SHP77 (cell line): ENCODE results near the gene HOXC13.

Experiments used
- DNase-seq, 2 experiments: peaks; one replicate each; lab custom pipeline; 2025; lab: John Stamatoyannopoulos, UW

HOXC13 gene

GRCh38 chr12:53982648-53983567 lies 44.3 kb downstream of the HOXC13 start:
- no peak for DNase-seq

GRCh38 chr12:53983568-53983949 lies 44.9 kb downstream of the HOXC13 start:
- DNase-seq: no peak

GRCh38 chr12:53983950-53984572 lies 45.4 kb downstream of the HOXC13 start:
- no peak for DNase-seq

- peak; percentile 83 to 91 for DNase-seq
These were observed 46.5 kb downstream of the HOXC13 start, which contains the start of gene HOXC10 for GRCh38 chr12:53984901-53985691. Gene HOXC10 (plus strand): TSS chr12:53985146. CDS start chr12:53985260, 114 bp downstream.

- DNase-seq: no peak
These were observed 47.0 kb downstream of the HOXC13 start for GRCh38 chr12:53985692-53985993.

GRCh38 chr12:53985994-53986685 lies 47.5 kb downstream of the HOXC13 start:
- no peak for DNase-seq

GRCh38 chr12:53986686-53987483 lies 48.3 kb downstream of the HOXC13 start:
- no peak for DNase-seq

- DNase-seq: no peak
These were observed 49.2 kb downstream of the HOXC13 start for GRCh38 chr12:53987787-53988230.

GRCh38 chr12:53988541-53989226 lies 50.1 kb downstream of the HOXC13 start:
- no peak for DNase-seq

GRCh38 chr12:53989227-53990113 lies 50.8 kb downstream of the HOXC13 start:
- peak in 1 of 2 experiments; percentile 48 for DNase-seq

- DNase-seq: no peak
These were observed 51.9 kb downstream of the HOXC13 start for GRCh38 chr12:53990311-53991076.

- no peak for DNase-seq
These were observed 52.4 kb downstream of the HOXC13 start for GRCh38 chr12:53991077-53991460.

GRCh38 chr12:53992377-53992889 lies 53.8 kb downstream of the HOXC13 start:
- no peak for DNase-seq

GRCh38 chr12:53993162-53994008 lies 54.8 kb downstream of the HOXC13 start:
- DNase-seq: no peak

- DNase-seq: no peak
These were observed 55.3 kb downstream of the HOXC13 start for GRCh38 chr12:53994009-53994263.

- no peak for DNase-seq
These were observed 55.8 kb downstream of the HOXC13 start for GRCh38 chr12:53994264-53995001.

GRCh38 chr12:53995002-53995377 lies 56.4 kb downstream of the HOXC13 start:
- DNase-seq: no peak
